Measurements from ENCODE around the gene TBXAS1. TPM values are rescaled to one million over a fixed set of nuclear protein-coding genes. Genes with fewer than 3 reads are reported as not detected.
A peak's percentile ranks its signal among the peaks of the same experiment; 100 is the strongest.

Gene TBXAS1
- total RNA-seq, 1 donor from 2014 or later = 0.26 TPM

- TF ChIP-seq, protein P1, sequence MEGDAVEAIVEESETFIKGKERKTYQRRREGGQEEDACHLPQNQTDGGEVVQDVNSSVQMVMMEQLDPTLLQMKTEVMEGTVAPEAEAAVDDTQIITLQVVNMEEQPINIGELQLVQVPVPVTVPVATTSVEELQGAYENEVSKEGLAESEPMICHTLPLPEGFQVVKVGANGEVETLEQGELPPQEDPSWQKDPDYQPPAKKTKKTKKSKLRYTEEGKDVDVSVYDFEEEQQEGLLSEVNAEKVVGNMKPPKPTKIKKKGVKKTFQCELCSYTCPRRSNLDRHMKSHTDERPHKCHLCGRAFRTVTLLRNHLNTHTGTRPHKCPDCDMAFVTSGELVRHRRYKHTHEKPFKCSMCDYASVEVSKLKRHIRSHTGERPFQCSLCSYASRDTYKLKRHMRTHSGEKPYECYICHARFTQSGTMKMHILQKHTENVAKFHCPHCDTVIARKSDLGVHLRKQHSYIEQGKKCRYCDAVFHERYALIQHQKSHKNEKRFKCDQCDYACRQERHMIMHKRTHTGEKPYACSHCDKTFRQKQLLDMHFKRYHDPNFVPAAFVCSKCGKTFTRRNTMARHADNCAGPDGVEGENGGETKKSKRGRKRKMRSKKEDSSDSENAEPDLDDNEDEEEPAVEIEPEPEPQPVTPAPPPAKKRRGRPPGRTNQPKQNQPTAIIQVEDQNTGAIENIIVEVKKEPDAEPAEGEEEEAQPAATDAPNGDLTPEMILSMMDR (IDR thresholded peaks at IDR 0.05; ENCODE audit: insufficient read depth, low read length, severe bottlenecking) = no peak
Measured at GRCh38 chr7:139820089-139820488, 9.0 kb upstream of the TBXAS1 start.

DNA sequence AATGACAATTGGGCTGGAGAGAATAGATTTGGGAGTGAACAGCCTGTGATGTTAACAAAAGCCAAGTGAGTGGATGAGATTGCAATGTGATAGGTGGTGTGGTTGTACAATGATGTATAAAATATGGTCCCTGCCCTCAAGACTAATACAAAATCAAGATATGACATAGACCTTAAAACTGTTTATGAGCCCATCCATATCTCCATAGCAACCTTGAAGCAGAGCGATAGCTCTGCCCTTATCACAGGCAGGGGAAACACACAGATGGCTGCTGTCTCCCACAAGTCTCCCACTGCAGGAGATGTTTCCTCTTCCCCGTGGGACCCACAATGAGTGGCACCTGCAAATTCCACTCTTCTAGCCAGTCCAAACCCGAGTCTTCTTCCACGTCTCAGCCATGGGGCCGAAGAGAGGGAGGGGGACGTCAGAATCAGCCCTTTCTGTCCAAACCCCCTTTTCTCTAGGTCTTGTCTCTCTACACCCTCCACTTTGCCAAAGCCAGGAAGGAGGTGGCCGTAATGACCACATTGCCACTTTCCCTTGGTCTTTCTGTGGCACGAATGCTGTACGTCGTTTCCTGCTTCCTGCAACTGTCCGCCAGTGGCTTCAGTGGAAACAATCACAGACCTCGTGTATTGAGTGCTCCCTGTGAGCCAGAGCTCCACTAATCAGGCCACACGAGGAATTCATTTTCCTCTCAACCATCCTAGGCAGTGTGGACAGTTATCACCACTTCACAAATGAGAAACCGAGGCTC lies 7.5 kb upstream of the TBXAS1 start:
- Histone ChIP-seq H3K27me3 (ENCODE audit: control insufficient read depth, insufficient read depth, low read length) (peaks cover 1% of the 10 kb centered on the region), H3K36me3 (ENCODE audit: control insufficient read depth, insufficient read depth, low read length) (no peaks in the 10 kb centered on the region), H3K4me3 (ENCODE audit: low read depth, low read length) (no peak overlapping the region)
- TF ChIP-seq, protein P1 (IDR thresholded peaks at IDR 0.05; ENCODE audit: insufficient read depth, low read length, severe bottlenecking) = no peak
- no peak for DNase-seq (ENCODE audit: low read depth)
- FAIRE-seq = no peak

More at GRCh38 chr7:139820089-139820488, 9.0 kb upstream of the TBXAS1 start:
- Histone ChIP-seq H3K27me3 (ENCODE audit: control insufficient read depth, insufficient read depth, low read length) (peaks cover 1% of the 10 kb centered on the region), H3K36me3 (ENCODE audit: control insufficient read depth, insufficient read depth, low read length) (no peaks in the 10 kb centered on the region), H3K4me3 (ENCODE audit: low read depth, low read length) (no peak overlapping the region)
- FAIRE-seq = peak; percentile 70
- DNase-seq (ENCODE audit: low read depth) = peak; percentile 95

- TF ChIP-seq, protein P1 (IDR thresholded peaks at IDR 0.05; ENCODE audit: insufficient read depth, low read length, severe bottlenecking) = no peak
- H3K4me3 ChIP-seq (ENCODE audit: low read depth, low read length) = no peak overlapping the region
- FAIRE-seq (no peak), DNase-seq (ENCODE audit: low read depth) (no peak)
- no peaks in the 10 kb centered on the region for H3K36me3 ChIP-seq (ENCODE audit: control insufficient read depth, insufficient read depth, low read length)
- peaks cover 1% of the 10 kb centered on the region for H3K27me3 ChIP-seq (ENCODE audit: control insufficient read depth, insufficient read depth, low read length)
Measured at GRCh38 chr7:139822855-139823254, 6.2 kb upstream of the TBXAS1 start.

DNA sequence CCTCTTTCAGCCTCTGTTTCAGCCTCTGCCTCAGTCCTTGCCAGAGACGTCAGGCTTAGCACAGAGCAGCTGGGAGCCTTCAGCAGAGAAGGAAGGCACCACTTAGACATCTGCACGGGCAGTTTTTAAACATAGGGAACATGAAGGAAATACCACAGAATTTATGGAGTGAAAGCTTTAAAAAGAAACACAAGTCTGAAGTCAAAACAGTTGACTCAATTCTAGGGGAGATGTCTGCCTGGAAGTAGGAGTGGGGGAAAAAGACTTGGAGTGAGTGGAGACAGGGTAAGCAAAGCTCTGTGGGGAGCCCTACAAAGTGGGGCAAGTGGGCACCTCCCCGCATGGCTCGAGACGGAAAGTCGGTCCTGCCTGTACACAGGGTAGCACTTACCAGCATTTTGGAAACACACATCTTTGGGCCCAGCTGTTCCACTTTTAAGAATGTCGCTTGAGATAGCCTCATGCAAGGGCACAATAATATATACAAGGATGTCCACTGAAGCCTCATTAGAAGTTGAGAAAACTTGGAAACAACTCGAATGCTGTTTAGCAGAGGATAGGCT lies 5.0 kb upstream of the TBXAS1 start:
- TF ChIP-seq, protein P1 (IDR thresholded peaks at IDR 0.05; ENCODE audit: insufficient read depth, low read length, severe bottlenecking) = no peak
- DNase-seq (ENCODE audit: low read depth) = no peak

GRCh38 chr7:139825666-139826290 lies 3.3 kb upstream of the TBXAS1 start:
- Histone ChIP-seq H3K4me3 (ENCODE audit: low read depth, low read length) (no peak overlapping the region), H3K36me3 (ENCODE audit: control insufficient read depth, insufficient read depth, low read length) (no peaks in the 10 kb centered on the region), H3K27me3 (ENCODE audit: control insufficient read depth, insufficient read depth, low read length) (peaks cover 1% of the 10 kb centered on the region)
- no peak for FAIRE-seq
- DNase-seq (ENCODE audit: low read depth) = peak; percentile 62
- TF ChIP-seq, protein P1 (IDR thresholded peaks at IDR 0.05; ENCODE audit: insufficient read depth, low read length, severe bottlenecking) = no peak

More for the DNA sequence above, 5.0 kb upstream of the TBXAS1 start:
- no peak for FAIRE-seq
- Histone ChIP-seq H3K36me3 (ENCODE audit: control insufficient read depth, insufficient read depth, low read length) (no peaks in the 10 kb centered on the region), H3K27me3 (ENCODE audit: control insufficient read depth, insufficient read depth, low read length) (peaks cover 1% of the 10 kb centered on the region), H3K4me3 (ENCODE audit: low read depth, low read length) (no peak overlapping the region)

Data from bronchial epithelial cell (primary cell).